WTC11 (cell line): ENCODE results near the gene CADM3. TPM values are rescaled to one million over a fixed set of nuclear protein-coding genes. Genes with fewer than 3 reads are reported as not detected.

Source experiments
- ATAC-seq: fragments of 200-7000 bp; cut with Tn5 transposase; 2 replicates; pipeline ENCODE4 v1.10.0; 2021; ENCODE audit warnings: mild to moderate bottlenecking, moderate library complexity
- CTCF ChIA-PET: fragments of 300-600 bp; sonication (Branson Sonifier 250); formaldehyde crosslinking; loops from one replicate; lab custom pipeline; 2021; ENCODE audit warnings: antibody characterized with exemption; lab: Charles Lee
- POLR2A ChIA-PET: fragments of 350-600 bp; sonication (Branson Sonifier 250); formaldehyde crosslinking; loops from one replicate; lab custom pipeline; 2021; ENCODE audit warnings: antibody characterized with exemption; lab: Charles Lee
- DNase-seq: peaks from one replicate; pipeline ENCODE4 v3.0.0; 2021; ENCODE audit warnings: low spot score
- H3K27ac Mint-ChIP-seq: 2 replicates; pipeline ENCODE4 v1.8.0; 2021; ENCODE audit warnings: mixed read lengths
- H3K27me3 Mint-ChIP-seq: 2 replicates; pipeline ENCODE4 v1.8.0; 2021; ENCODE audit warnings: low read depth, mild to moderate bottlenecking, moderate library complexity, mixed read lengths
- H3K36me3 Mint-ChIP-seq: 2 replicates; pipeline ENCODE4 v1.8.0; 2021; ENCODE audit warnings: mixed read lengths
- H3K4me1 Mint-ChIP-seq: 2 replicates; pipeline ENCODE4 v1.8.0; 2022; ENCODE audit warnings: mixed read lengths
- H3K4me3 Mint-ChIP-seq: 2 replicates; pipeline ENCODE4 v1.8.0; 2021; ENCODE audit warnings: mild to moderate bottlenecking, moderate library complexity, mixed read lengths
- H3K9me3 Mint-ChIP-seq: 2 replicates; pipeline ENCODE4 v1.8.0; 2021; ENCODE audit warnings: mixed read lengths
- CBFB ChIP-seq: sonication (generic); formaldehyde crosslinking; IDR thresholded peaks from 2 replicates; pipeline ENCODE4 v1.8.1; 2022; ENCODE audit warnings: mild to moderate bottlenecking, low read depth, missing genetic modification reagents
- E2F1 ChIP-seq: sonication (generic); formaldehyde crosslinking; IDR thresholded peaks from 2 replicates; pipeline ENCODE4 v1.8.0; 2022; ENCODE audit warnings: mild to moderate bottlenecking, missing genetic modification reagents
- GRHL2 ChIP-seq: fragments of 250-450 bp; sonication (Bioruptor Pico); IDR thresholded peaks from 2 replicates; pipeline ENCODE4 v1.8.0; 2022; ENCODE audit warnings: mild to moderate bottlenecking, moderate library complexity; ENCODE audit not compliant: insufficient replicate concordance, severe bottlenecking
- GTF2I ChIP-seq: fragments of 250-450 bp; sonication (Bioruptor Pico); conservative IDR thresholded peaks from 2 replicates; pipeline ENCODE4 v1.4.0; 2021; ENCODE audit warnings: mild to moderate bottlenecking
- IRF1 ChIP-seq: sonication (generic); formaldehyde crosslinking; IDR thresholded peaks from 2 replicates; pipeline ENCODE4 v1.8.0; 2023; ENCODE audit warnings: missing genetic modification reagents
- NFYB ChIP-seq: sonication (generic); formaldehyde crosslinking; conservative IDR thresholded peaks from 2 replicates; pipeline ENCODE4 v1.8.0; 2022; ENCODE audit warnings: low read depth, missing genetic modification reagents
- NR1H2 ChIP-seq: sonication (generic); formaldehyde crosslinking; IDR thresholded peaks from 2 replicates; pipeline ENCODE4 v1.9.0; 2021; ENCODE audit warnings: mild to moderate bottlenecking, moderate library complexity, missing genetic modification reagents
- NR2C2 ChIP-seq: sonication (generic); formaldehyde crosslinking; IDR thresholded peaks from 2 replicates; pipeline ENCODE4 v1.8.0; 2022; ENCODE audit warnings: mild to moderate bottlenecking, missing genetic modification reagents
- PRDM15 ChIP-seq: sonication (generic); formaldehyde crosslinking; IDR thresholded peaks from 2 replicates; pipeline ENCODE4 v1.8.0; 2022; ENCODE audit warnings: missing genetic modification reagents
- PRRX2 ChIP-seq: fragments of 250-450 bp; sonication (Bioruptor Pico); IDR thresholded peaks from 2 replicates; pipeline ENCODE4 v1.8.0; 2021; ENCODE audit warnings: mild to moderate bottlenecking
- RELA ChIP-seq: sonication (generic); formaldehyde crosslinking; IDR thresholded peaks from 2 replicates; pipeline ENCODE4 v1.8.1; 2022; ENCODE audit warnings: missing genetic modification reagents, mild to moderate bottlenecking, borderline replicate concordance
- RORB ChIP-seq: fragments of 250-450 bp; sonication (Bioruptor Pico); IDR thresholded peaks from 2 replicates; pipeline ENCODE4 v1.9.0; 2021; ENCODE audit warnings: mild to moderate bottlenecking
- STAT6 ChIP-seq: sonication (generic); formaldehyde crosslinking; conservative IDR thresholded peaks from 2 replicates; pipeline ENCODE4 v1.8.1; 2023; ENCODE audit warnings: mild to moderate bottlenecking, low read depth, missing genetic modification reagents, moderate library complexity
- ZBTB43 ChIP-seq: sonication (generic); formaldehyde crosslinking; IDR thresholded peaks from 2 replicates; pipeline ENCODE4 v1.8.1; 2023; ENCODE audit warnings: mild to moderate bottlenecking, missing genetic modification reagents
- ZNF423 ChIP-seq: fragments of 250-450 bp; sonication (Bioruptor Pico); IDR thresholded peaks from 2 replicates; pipeline ENCODE4 v2.1.2; 2022; ENCODE audit warnings: mild to moderate bottlenecking, moderate library complexity
- ZNF512 ChIP-seq: sonication (generic); formaldehyde crosslinking; IDR thresholded peaks from 2 replicates; pipeline ENCODE4 v1.8.1; 2022; ENCODE audit warnings: missing genetic modification reagents, borderline replicate concordance
- total RNA-seq: library from RNA; stranded (reverse); gene quantifications from 3 replicates; pipeline ENCODE4 v1.2.3, GENCODE V29; 2021

CADM3 gene
- total RNA-seq, 1 experiment from 2014 or later = 5.1 TPM

GRCh38 chr1:159181328-159182024, 10.1 kb downstream of the CADM3 start:
- Mint-ChIP-seq H3K27ac (no peak overlapping the region), H3K9me3 (no peaks in the 10 kb centered on the region), H3K27me3 (no peaks in the 10 kb centered on the region), H3K4me1 (peaks cover 20% of the 10 kb centered on the region), H3K36me3 (no peaks in the 10 kb centered on the region), H3K4me3 (no peak overlapping the region)
- DNase-seq (no peak), ATAC-seq (peak; percentile 73)
- ChIA-PET CTCF (interaction anchor here (0.6 to 2.3 kb wide), 6 partner anchors 15 to 49 kb away, joined by 3 to 11 read pairs (median 4); no protein-coding TSS in a partner anchor), POLR2A (no interaction called here)
- TF ChIP-seq RELA (CRISPR knock-in tag) (no peak), NR1H2 (CRISPR knock-in tag) (no peak), RORB (CRISPR knock-in tag) (no peak), NFYB (CRISPR knock-in tag) (no peak), STAT6 (no peak), E2F1 (no peak), NR2C2 (CRISPR knock-in tag) (no peak), ZNF512 (CRISPR knock-in tag) (no peak), PRDM15 (CRISPR knock-in tag) (no peak), PRRX2 (CRISPR knock-in tag) (no peak), ZBTB43 (no peak), CBFB (no peak), IRF1 (CRISPR knock-in tag) (no peak), GRHL2 (no peak), ZNF423 (CRISPR knock-in tag) (no peak), GTF2I (CRISPR knock-in tag) (no peak)
